HuH-7.5 (cell line): Measurements from ENCODE around the gene RASA3.
"Not testable (repeated sequence)": the region's sequence is repeated elsewhere in the genome, so short reads cannot be mapped to it uniquely, and the experiment has no call there.

Source experiments
- DNase-seq: peaks from one replicate; pipeline ENCODE4 v3.0.0; 2011; ENCODE audit warnings: low spot score

The RASA3 gene

DNA sequence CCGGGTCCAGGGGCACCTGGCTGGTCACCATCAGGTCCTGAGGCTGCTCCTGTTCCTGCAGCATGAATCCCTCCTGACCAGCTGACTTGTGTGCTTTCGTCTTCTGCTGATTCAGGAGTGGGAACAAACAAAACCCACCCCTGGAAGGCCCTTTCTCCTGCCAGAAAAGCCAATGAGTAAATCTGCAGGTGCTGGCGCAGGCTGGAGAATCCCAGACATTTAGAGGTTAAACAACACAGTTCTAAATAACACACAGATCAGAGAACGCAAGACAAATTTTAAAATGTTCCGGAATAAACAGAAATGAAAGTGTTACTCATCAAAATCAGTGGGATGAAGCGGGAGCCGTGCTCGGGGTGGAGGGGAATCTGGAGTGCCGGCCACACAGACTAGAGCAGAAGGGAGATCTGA, 97.9 kb downstream of the RASA3 start:
- DNase-seq, result no peak

DNA sequence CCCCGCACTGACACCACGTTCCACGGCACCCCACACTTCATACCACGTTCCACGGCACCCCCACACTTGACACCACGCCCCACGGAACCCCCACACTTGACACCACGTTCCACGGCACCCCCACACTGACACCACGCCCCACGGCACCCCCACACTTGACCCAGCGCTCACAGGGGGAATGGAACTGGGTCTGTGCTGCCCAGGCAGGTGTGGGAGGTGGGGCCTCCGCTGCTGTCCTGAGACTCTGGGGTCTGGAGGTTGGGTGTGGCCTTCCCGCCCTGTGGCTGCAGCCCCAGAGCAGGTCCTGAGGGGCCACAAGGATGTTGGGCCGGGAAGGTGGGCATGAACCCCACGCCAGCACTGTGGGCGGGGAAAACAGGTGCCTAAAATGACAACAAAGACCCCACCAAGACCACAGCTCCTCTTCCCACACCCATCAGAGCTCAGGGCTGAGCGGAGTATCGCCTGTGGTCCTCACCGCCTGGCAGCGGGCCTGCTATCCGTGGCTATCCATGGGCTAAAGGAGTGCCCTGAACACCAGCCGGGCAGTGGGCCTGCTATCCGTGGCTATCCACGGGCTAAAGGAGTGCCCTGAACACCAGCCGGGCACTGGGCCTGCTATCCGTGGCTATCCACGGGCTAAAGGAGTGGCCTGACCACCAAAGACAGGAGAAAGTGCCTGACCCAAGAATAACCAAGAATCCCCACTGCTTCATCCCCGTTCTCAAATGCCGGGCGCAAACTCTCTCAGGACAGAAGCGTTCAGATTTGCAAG, 98.7 kb downstream of the RASA3 start:
- DNase-seq, result no peak

DNA sequence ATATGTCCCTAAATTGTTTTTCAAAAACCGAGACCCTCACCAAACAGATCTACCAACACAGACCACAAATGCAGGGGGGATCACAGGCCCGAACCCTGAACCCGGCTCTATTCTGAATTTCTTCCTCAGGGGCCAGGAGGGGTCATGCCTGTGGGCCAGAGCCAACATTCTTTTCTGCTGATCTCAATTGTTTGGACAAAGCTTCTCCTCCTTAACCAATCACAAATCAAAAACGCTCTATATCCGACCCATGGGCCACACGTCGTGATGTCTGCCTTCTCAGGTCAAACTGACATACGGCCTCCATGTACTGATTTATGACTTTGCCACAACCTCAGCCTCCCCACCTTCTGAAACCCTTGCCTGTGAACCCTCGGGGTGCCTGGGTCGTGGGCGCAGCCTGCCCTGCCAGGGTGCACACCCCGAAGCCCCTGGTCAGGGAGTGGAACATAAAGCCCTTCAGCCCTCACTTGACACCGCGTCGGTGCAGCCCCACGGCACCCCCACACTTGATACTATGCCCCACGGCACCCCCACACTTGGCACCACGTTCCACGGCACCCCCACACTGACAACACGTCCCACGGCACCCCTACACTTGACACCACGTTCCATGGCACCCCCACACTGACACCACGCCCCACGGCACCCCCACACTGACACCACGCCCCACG, 100.2 kb downstream of the RASA3 start:
- DNase-seq, result no peak

DNA sequence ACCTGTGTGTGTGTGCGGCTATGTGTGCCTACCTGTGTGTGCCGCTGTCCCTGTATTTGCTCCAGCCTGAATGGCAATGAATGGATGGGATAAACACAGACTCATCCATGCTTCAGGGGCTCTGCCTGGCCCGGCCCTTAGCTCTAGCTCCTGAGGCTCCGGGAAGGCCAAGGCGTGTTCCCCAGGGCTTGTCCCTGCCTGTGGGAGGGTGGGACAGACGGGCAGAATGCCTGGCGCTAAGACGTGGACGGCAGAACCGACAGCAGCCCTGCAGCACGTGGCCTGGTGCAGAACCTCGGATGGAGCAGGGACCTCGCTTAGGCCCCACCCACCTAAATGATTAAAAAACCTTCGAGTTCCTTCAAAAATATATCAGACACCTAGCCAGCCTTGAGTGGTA, 100.8 kb downstream of the RASA3 start:
- DNase-seq, result no peak

DNA sequence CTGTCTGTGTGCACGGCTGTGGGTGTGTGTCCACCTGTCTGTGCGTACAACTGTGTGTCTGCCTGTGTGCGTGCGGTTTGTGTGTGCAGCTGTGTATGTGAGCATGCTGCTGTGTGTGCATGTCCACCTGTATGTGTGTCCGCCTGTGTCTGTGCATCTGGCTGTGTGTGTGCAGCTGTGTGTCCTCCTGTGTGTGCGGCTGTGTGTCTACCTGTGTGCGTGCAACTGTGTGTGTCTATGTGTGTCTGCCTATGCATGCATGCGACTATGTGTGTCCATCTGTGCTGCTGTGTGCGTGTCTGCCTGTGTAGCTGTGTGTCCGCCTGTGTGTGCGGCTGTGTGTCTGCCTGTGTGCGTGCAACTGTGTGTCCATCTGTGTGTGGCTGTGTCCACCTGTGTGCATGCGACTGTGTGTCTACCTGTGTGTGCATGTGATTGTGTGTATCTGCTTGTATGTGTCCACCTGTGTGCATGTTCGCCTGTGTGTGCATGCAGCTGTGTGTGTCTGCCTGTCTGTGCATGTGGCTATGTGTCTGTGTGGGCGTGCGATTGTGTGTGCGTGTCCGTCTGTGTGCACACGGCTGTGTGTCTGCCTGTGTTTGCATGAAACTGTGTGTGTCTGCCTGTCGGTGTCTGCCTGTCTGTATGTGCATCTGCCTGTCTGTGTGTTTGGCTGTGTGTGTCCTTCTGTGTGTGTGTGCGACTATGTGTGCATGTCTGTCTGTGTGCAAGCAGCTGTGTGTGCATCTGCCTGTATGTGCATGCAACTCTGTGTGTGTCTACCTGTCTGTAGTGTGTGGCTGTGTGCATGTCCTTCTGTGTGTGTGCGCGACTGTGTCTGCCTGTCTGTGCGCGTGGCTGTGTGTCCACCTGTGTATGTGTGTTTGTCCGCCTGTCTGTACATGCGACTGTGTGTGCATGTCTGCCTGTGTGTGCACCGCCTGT, 101.5 kb downstream of the RASA3 start:
- no peak for DNase-seq

DNA sequence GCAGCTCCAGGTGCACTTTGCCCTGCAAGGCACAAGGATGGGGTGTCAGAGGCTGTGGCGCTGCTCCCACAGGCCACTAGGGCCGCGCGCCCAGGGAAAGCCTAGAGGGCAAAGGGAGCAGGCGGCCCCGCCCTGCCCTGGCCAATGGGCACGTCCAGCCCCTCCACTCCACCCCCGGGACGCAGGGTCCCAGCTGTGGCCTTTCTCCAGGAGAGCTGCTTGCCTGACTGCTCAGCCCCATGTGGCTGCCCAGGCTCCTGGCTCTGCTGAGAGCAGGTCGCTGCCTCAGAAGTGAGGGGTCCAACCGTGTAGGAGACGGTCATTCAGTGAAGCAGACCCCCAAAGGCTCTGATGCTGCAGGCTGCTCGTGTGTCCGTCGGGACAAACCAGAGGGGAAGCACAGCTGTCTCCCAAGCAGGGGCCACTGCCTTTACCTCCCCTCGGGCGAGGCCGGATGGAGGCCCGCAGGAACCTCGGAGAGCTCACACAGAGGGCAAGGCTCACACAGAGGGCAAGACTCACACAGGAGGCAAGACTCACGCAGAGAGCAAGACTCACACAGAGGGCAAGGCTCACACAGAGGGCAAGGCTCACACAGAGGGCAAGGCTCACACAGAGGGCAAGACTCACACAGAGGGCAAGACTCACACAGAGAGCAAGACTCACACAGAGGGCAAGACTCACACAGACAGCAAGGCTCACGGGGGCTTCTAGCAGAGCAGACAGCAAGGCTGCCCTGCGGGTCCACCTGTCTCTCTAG, 102.4 kb downstream of the RASA3 start:
- DNase-seq, result no peak

DNA sequence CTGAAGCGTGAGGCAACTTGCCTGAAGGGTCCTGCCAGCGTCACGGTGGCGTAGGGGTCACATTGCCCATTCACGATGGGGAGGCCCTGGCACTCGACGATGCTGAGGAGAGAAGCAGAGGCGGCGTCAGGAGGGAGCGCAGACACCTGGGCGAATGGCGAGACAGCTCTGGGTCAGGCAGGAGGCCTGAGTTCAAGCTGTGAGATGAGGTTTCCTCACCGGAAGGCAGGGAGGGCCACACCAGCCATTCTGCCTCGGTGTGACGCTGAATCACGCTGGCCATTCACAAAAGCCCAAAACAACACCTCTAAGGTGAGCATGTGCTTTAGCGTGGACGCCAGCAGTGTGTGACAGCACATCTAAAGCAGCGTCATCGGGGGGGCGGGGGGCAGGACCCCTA, 104.6 kb downstream of the RASA3 start:
- no peak for DNase-seq

DNA sequence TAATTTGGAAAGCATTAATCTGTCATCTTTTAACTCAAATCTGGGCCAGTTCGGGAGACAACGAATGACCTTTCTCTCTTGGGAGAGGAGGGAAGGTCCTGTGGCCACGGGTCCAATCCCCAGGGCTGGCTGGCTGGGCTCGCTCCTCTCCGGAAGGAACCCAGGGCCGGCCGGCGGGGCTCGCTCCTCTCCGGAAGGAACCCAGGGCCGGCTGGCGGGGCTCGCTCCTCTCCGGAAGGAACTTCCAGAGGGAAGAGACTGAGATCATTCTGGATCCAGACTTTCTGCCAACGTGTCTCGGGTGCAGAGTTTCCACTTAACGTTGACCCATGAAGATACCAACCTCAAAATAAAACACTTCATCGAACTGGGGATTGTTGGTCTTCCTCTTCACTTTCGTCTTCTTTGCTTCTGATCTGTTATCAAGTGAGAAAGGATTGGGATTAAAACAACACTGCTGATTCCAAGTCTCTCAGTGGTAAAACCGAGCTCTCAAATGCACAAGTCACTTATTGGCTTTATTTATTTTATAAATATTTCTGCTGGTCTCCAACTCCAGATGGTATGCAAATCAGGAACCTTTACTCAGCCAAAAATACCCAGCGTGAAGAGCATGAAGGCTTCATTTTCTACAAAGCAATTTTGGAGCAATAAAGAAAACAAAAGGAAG, 105.2 kb downstream of the RASA3 start:
- DNase-seq, result no peak

DNA sequence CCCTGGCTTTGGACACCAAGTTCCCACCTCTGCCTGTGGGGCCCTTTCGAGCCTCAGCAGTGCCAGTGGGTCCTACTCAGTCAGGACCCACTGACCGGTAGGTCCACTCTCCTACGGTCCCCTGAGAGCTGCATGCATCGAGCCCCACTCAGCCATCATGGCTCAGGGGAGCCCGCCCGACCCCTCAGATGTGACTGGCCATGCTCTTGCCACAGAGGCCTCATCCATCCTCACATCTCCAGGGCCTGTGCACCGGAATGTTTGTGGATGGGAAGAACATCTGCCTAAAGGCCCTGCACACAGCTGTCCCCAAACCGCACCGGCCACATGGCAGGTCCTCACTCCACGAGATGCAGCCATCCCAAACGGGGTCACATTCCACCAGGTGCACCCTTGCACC, 105.9 kb downstream of the RASA3 start:
- DNase-seq, result no peak

DNA sequence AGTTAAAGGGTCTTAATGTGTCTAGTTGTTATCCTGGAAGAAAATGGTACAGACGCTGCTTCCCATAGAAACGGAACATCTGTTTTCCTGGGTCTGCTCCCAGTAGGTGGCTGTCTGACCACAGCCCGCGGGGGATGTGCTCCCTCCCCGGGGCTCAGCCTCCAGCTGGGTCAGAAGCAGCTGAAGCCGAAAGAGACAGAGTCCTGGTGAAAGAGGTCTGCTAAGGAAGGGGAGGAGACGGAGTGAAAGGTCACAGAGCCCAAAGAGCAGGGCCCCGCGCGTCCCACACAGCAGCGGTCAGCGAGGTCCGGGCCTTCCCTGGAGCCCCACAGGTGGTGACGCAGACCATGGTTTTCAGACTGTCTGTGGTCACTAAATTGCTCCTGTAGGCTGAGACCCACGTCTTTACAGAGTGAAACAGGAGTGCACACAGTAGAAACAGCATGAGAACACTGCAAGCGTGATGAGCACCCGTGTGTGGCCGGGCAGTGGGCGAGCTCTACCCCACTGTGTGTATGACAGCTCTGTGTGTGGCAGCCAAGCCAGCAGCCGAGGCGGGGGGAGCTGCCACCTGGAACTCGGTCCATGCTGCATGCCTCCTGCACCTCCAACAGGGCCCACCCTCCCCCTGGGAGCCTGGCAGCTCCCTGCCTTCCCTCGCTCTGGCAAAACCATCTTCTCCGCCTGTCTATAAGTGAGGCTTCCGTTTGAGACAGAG, 106.5 kb downstream of the RASA3 start:
- no peak for DNase-seq

DNA sequence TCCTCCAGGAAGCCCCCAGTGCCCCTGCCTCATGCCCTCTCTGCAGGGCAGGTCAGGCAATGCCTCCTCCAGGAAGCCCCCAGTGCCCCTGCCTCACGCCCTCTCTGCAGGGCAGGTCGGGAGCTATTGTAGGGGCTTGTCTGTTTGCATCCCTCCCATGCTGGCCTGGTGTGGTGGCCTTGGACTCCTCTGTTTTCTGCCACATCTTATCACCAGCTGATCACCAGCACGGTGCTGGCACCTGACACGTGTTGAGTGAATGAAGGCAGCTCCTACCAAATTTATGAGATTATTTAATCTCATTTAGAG, 107.1 kb downstream of the RASA3 start:
- DNase-seq, result no peak

DNA sequence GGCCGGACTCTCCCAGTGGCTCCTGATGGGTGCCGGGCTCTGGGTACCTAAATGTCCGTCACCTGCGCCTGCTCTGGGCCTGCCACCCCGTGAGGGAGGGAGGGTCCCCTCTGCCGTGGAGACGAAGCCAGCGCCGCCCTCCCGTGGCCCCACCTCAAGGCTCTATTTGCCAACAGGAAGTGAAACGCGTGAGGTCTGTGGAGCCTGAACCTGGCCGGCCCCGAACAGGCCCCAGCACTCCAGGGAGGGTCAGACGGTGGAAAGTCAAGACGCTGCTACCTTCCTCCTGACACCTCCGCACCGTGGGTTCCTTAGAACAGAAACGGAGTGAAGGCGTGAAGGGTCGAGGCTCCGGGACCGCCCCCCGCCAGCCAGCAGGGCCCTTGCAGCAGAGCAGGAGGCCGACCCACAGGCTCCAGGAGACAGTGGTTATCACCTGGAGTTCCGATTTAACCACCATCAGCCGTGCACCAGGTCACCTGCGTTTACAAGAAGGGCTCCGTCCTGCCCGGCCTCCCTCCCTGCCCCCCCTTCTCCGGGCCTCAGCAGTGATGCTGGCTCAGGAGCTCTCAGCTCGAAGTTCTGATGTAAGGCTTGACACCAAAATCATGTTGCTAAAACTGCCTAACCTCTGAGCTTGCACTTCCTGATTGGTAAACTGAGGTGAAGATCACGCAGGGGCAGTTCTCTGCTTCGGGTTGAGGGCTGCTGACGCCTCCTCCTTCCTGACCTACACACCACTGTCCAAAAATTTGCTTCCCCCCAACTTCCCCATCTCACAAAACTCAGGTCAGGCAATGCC, 107.6 kb downstream of the RASA3 start:
- no peak for DNase-seq

DNA sequence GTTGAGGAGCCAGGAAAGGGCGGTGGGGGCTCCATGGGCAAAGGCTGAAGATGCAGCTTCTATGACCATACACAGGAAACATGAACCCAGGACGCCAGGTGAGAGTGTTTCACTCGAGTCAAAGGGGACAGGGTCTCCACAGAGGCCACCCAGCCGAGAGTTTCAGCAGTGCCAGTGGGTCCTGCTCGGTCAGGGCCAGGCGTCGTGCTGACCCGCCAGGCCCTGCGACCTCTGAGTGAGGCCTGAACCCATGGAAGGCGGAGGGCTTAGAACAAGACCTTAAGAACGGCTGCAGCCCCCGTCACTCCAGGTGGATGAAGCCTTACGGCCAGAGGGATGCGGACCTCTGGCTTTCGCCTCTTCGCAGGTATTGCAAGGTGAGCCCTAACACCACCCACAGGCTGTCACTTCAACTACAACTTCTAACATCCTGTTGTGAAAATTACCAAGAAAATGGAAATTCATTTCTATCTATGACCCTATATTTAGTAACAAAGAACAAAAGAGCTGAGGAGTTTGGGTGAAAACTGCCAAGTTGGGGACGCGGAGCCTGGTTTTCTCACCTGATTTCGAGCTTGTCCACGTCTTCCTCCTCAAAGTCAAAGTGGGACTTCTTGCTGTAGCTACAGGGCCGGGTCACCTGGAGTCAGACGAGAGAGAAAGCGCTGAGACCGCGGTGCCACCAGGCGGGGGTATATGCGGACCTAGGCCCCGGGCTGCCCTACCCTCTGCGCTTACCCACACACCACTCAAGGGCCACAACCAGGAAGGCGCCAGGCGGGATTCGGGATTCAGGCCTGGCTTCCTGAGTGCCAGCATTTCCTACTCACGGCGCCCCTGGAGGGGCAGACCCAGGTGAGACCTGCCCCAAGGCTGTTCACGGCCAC, 108.5 kb downstream of the RASA3 start:
- DNase-seq, result no peak

DNA sequence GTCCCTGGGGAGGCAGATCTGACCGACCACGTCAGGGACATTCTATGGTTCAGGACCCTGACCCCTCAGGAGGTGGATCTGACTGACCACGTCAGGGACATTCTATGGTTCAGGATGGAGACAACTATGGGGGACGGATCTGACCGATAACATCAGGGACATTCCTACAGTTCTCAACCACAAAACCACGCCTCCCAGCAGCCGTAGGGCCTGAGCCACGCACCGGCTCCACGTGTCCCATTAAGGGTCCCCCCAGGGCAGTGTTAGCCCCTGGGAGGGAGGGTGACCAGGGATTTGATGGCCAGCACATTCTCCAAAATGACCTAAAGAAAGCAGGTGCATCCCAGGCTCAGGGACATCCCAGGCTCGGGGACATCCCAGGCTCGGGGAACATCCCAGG, 109.5 kb downstream of the RASA3 start:
- DNase-seq, result no peak

DNA sequence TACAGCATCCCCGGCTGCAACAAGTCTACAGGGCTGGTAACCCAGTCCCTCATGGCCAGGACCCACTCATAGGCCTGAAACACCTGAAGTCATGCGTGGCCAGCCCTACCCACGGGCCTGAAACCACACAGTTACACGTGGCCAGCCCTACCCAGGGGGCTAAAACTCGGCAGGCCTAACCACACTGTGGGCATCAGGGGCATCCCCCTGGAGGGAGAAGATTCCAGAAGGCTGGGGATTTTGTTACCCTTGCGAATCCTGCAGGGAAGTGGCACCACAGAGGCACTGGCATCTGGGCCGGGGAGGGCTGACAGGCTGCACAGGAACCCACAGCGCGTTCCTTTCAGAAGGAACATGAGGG, 110.1 kb downstream of the RASA3 start:
- DNase-seq, result no peak

DNA sequence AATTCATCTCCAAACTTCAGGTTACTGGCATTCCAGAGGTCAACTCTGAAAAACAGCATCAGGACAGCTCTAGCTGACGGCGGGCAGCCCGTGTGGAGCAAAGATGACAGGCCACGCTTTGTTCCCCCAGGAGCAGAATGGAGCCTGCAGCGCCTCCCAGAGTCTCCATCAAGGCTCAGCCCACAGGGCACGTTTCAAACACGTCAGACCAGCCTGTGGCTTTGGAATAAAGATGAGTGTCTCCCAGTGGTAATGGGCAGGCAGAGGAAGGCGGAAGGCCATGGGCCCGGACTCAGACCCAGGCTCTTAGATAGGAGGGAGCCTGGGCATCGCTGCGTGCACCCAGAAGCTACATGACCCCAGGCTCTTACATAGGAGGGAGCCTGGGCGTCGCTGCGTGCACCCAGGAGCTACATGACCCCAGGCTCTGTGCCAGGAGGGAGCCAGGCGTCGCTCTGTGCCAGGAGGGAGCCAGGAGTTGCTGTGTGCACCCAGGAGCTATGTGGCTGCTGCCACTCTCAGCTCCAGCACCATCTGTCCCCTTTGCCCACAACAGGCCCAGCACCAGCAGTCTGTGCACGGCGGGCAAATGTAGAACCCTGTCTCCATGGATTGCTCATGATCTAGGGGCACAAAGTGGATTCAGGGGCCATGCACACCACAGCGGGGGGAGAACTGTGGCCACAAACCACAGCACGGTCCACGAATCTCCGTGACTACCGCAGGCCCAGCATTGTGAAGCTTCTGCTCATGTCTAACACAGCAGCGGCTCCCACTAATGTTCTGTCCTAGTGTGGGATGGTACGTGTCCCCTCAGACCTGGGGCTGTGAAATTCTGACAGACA, 110.7 kb downstream of the RASA3 start:
- DNase-seq, result no peak

DNA sequence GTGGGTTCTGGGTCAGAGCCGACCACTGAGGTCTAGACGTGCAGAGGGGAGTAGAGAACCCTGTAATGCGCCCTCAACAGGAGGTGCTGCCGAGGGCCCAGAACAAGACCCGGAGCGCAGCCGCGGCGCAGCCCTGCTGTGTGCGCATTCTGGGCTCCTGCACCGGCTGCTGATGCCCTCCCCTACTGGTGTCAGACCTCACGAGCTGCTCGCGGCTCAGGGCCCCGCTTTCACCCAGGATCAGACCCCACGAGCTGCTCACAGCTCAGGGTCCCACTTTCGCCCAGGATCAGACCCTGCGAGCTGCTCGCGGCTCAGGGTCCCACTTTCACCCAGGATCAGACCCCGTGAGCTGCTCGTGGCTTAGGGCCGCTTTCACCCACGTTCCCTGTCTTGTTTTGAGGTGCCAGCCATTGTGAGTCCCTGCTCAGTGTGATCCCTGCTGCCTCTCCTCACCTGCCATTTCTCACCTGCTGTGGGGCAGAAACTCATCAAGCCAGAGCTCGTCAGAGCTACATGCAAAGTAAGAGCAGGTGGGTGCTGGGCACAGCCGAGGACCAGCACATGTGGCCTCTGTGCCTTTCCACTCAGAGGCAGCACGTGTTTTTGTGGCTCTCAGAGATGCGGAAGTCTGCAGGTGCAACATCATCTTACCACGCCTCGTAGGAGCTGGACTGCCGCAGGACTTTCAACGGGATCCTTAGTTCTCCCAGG, 111.5 kb downstream of the RASA3 start:
- DNase-seq, result no peak

DNA sequence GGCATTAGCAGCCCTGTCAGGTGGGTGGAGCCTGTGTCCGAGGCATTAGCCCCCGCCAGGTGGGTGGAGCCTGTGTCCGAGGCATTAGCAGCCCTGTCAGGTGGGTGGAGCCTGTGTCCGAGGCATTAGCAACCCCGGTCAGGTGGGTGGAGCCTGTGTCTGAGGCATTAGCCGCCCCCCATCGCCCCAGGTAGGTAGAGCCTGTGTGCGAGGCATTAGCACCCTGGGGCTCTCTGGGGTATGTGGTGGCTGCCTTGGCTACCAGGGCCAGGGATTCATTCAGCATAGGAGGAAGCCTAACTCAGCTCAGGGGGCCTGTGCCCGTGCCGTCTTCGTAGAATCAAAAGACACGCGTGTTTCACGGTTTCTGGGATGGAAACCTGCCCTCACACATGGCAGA, 112.3 kb downstream of the RASA3 start:
- not testable (repeated sequence) for DNase-seq
